Pancreas (tissue), 10 donors: ENCODE data around the gene TCTA. TPM values are rescaled to one million over a fixed set of nuclear protein-coding genes. Genes with fewer than 3 reads are reported as not detected.

Experiments
- ATAC-seq, 4 donors: fragments of 200-7000 bp; cut with Tn5 transposase; one replicate each; pipeline versions ENCODE4 v1.8.0 to v1.9.1; 2020; ENCODE audit warnings: mild to moderate bottlenecking in 4 of 4, moderate library complexity in 4 of 4
- DNase-seq, 6 donors: peaks; one replicate each; pipeline ENCODE4 v3.0.0-alpha.2; 2020
- FAIRE-seq: peaks from 2 replicates; lab custom pipeline; 2012; peaks lifted over from hg19 to GRCh38; lab: Jason Lieb, UNC
- H3K27ac ChIP-seq, 4 donors: fragments of 200-600 bp; sonication (generic); 1 replicate in 3 of 4; 2 replicates in 1 of 4; pipeline versions ENCODE4 v1.5.0 to v1.8.0; 2020
- H3K27me3 ChIP-seq, 4 donors: fragments of 200-600 bp; one replicate each; pipeline ENCODE4 v1.8.0; 2021
- H3K36me3 ChIP-seq, 3 donors: fragments of 200-600 bp; sonication (generic) in 1 of 3; one replicate each; pipeline versions ENCODE4 v1.5.0 to v1.8.0; 2020 to 2021
- H3K4me1 ChIP-seq, 3 donors: fragments of 200-600 bp; one replicate each; pipeline ENCODE4 v1.8.0; 2021
- H3K4me3 ChIP-seq, 4 donors: fragments of 200-600 bp; sonication (generic) in 2 of 4; one replicate each; pipeline versions ENCODE4 v1.5.0 to v1.8.0; 2020 to 2021
- H3K9me3 ChIP-seq, 4 donors: fragments of 200-600 bp; one replicate each; pipeline ENCODE4 v1.8.0; 2021
- CTCF ChIP-seq, 4 donors: fragments of 200-600 bp; sonication (generic) in 3 of 4; IDR thresholded peaks; one replicate each; pipeline versions ENCODE4 v1.5.0 to v1.8.0; 2021; ENCODE audit warnings: antibody characterized with exemption in 4 of 4
- WGBS, 2 donors: extraction: QIAGEN DNeasy Blood & Tissue Kit; methylation state at CpG; one replicate each; pipeline ENCODE4 v1.1.7; 2013; 5-methylcytosine and 5-hydroxymethylcytosine counted together
- intact Hi-C, 3 donors: fragments of 100-400 bp; cut with DNase I; formaldehyde crosslinking; loops; one replicate each; pipeline versions ENCODE4 v1.11.1 to v1.14.2; 2022
- polyA plus RNA-seq, 2 donors: library from polyadenylated mRNA; stranded (reverse); fragments of 200-250 nt; gene quantifications; one replicate each; pipeline ENCODE4 v1.2.3, GENCODE V29; 2013
- total RNA-seq, 6 donors: library from RNA; stranded (reverse); fragmentation: NEBNext Ultra II Directional in 4 of 6; extraction: Animal tissue kit (Norgen Biotek cat#: 25700) in 4 of 6; gene quantifications; one replicate each; pipeline versions ENCODE4 v1.2.1 to v1.2.4, GENCODE V29; 2021 to 2023
- donor health status: healthy with polysubstance abuse.
- donor health status: DM: no; HTN: no; CAD: no; lungs with moderate emphysema.
- donor health status: DM: no; HTN: no; CAD: no.
- donor health status: control.
- donor health status: control.
- donor health status: Bipolar disorder and iron deficiency.
- donor health status: DM: yes; HTN: yes; CAD: no.
- donor health status: DM: no; HTN: no; CAD: no.
- donor health status: DM: no; HTN: no; CAD: no.
- donor health status: DM: yes; HTN: yes; CAD: no.

Gene TCTA
- total and polyA plus RNA-seq, 8 donors, result 8.5 to 33.1 (median 13.9) TPM

- intact Hi-C loops, result no loop called here
- ATAC-seq (no peak), DNase-seq (peak in 1 of 6 donors; percentile 7), FAIRE-seq (no peak)
- TF ChIP-seq CTCF (IDR thresholded peaks at IDR 0.05), result no peak
- Histone ChIP-seq H3K4me1 (peaks cover 12 to 39% (median 13%) of the 10 kb centered on the region in 3 donors), H3K27ac (no peak overlapping the region), H3K36me3 (no peaks in the 10 kb centered on the region), H3K27me3 (no peaks in the 10 kb centered on the region), H3K9me3 (no peaks in the 10 kb centered on the region), H3K4me3 (no peak overlapping the region)
- WGBS, 2 donors, result 64% methylated on average over 17 of the region's 17 CpGs
Measured at GRCh38 chr3:49406571-49407565, 5.4 kb upstream of the TCTA start.

GRCh38 chr3:49410066-49410845, 2.0 kb upstream of the TCTA start:
- no peak overlapping the region for H3K27ac ChIP-seq
- intact Hi-C loops, result no loop called here
- no peaks in the 10 kb centered on the region for H3K9me3 ChIP-seq
- H3K4me3 ChIP-seq, result peak overlapping the region in 3 of 4 donors; percentile 81 to 97 (median 86)
- H3K4me1 ChIP-seq, result peaks cover 12 to 36% (median 13%) of the 10 kb centered on the region in 3 donors
- ATAC-seq, result no peak
- H3K36me3 ChIP-seq, result no peaks in the 10 kb centered on the region
- no peak for FAIRE-seq
- no peak for DNase-seq
- H3K27me3 ChIP-seq, result no peaks in the 10 kb centered on the region
- WGBS, 2 donors, result 16 to 20% methylated on average over 4 of the region's 4 CpGs
- TF ChIP-seq CTCF (IDR thresholded peaks at IDR 0.05), result no peak

GRCh38 chr3:49410846-49411534, 1.2 kb upstream of the TCTA start:
- intact Hi-C loops, result no loop called here
- H3K27me3 ChIP-seq, result no peaks in the 10 kb centered on the region
- H3K4me1 ChIP-seq, result peaks cover 12 to 30% (median 13%) of the 10 kb centered on the region in 3 donors
- ATAC-seq (no peak), DNase-seq (no peak), FAIRE-seq (no peak)
- H3K9me3 ChIP-seq, result no peaks in the 10 kb centered on the region
- peak overlapping the region; percentile 81 to 97 (median 86) for H3K4me3 ChIP-seq
- H3K27ac ChIP-seq, result peak overlapping the region; percentile 76 to 91 (median 84)
- no peaks in the 10 kb centered on the region for H3K36me3 ChIP-seq
- TF ChIP-seq CTCF (IDR thresholded peaks at IDR 0.05), result no peak
- 0% methylated on average over 32 to 33 of the region's 33 CpGs for WGBS, 2 donors

GRCh38 chr3:49411535-49411967, 672 bp upstream of the TCTA start:
- no peaks in the 10 kb centered on the region for H3K9me3 ChIP-seq
- peak overlapping the region; percentile 81 to 97 (median 86) for H3K4me3 ChIP-seq
- TF ChIP-seq CTCF (IDR thresholded peaks at IDR 0.05), result no peak
- no peaks in the 10 kb centered on the region for H3K36me3 ChIP-seq
- H3K4me1 ChIP-seq, result peaks cover 12 to 26% (median 13%) of the 10 kb centered on the region in 3 donors
- H3K27me3 ChIP-seq, result no peaks in the 10 kb centered on the region
- peak overlapping the region; percentile 76 to 91 (median 84) for H3K27ac ChIP-seq
- no peak for FAIRE-seq
- 1% methylated on average over 41 to 59 of the region's 59 CpGs for WGBS, 2 donors
- intact Hi-C loops, result no loop called here
- ATAC-seq, result peak; percentile 12 to 40 (median 28)
- DNase-seq, result peak; percentile 52 to 83 (median 70)
